Common myeloid progenitor, CD34-positive (primary cell): ENCODE measurements around the gene DDX49.

ENCODE experiments used
- CTCF ChIA-PET: fragments of 350-600 bp; sonication (Branson Sonifier 250); formaldehyde crosslinking; loops from one replicate; lab custom pipeline; 2021; ENCODE audit warnings: antibody characterized with exemption; lab: Charles Lee
- POLR2A ChIA-PET: fragments of 350-600 bp; sonication (Branson Sonifier 250); formaldehyde crosslinking; loops from one replicate; lab custom pipeline; 2021; ENCODE audit warnings: antibody characterized with exemption; lab: Charles Lee
- DNase-seq, 3 donors: peaks; one replicate each; pipeline versions ENCODE4 v3.0.0 to v3.0.0-alpha.2; 2013
- H3K27ac ChIP-seq, 2 experiments: 1 replicate in 1 of 2; 2 replicates in 1 of 2; pipeline ENCODE4 v1.7.0; 2013; ENCODE audit warnings: inconsistent platforms in 2 of 2, low read length in 2 of 2, mild to moderate bottlenecking in 2 of 2, low read depth in 1 of 2, moderate library complexity in 1 of 2; ENCODE audit not compliant: severe bottlenecking in 2 of 2, insufficient read depth in 1 of 2, poor library complexity in 1 of 2
- H3K27me3 ChIP-seq, 5 experiments: replicated peaks in 2 of 5; 1 replicate in 3 of 5; 2 replicates in 2 of 5; pipeline versions ENCODE4 v1.6.1 to v1.7.0; 2013; ENCODE audit warnings: low read length in 4 of 5, mild to moderate bottlenecking in 2 of 5, moderate library complexity in 2 of 5, inconsistent platforms in 1 of 5; ENCODE audit not compliant: insufficient read depth in 5 of 5, control insufficient read depth in 4 of 5
- H3K36me3 ChIP-seq, 4 experiments: 1 replicate in 2 of 4; 2 replicates in 2 of 4; pipeline versions ENCODE4 v1.6.1 to v1.7.0; 2013; ENCODE audit warnings: low read length in 3 of 4, control low read depth in 1 of 4, mild to moderate bottlenecking in 1 of 4; ENCODE audit not compliant: control insufficient read depth in 4 of 4, insufficient read depth in 4 of 4
- H3K4me1 ChIP-seq, 4 experiments: 1 replicate in 3 of 4; 2 replicates in 1 of 4; pipeline versions ENCODE4 v1.6.1 to v1.7.1; 2013; ENCODE audit warnings: low read length in 3 of 4, mild to moderate bottlenecking in 3 of 4, control low read depth in 1 of 4, inconsistent platforms in 1 of 4, moderate library complexity in 1 of 4; ENCODE audit not compliant: control insufficient read depth in 4 of 4, insufficient read depth in 4 of 4; ENCODE audit errors: control extremely low read depth in 1 of 4
- H3K4me3 ChIP-seq, 7 experiments: 1 replicate in 4 of 7; 2 replicates in 3 of 7; pipeline versions ENCODE4 v1.5.1 to v1.7.0; 2013; ENCODE audit warnings: mild to moderate bottlenecking in 7 of 7, low read length in 6 of 7, moderate library complexity in 6 of 7, inconsistent platforms in 2 of 7, low read depth in 2 of 7, control low read depth in 1 of 7; ENCODE audit not compliant: insufficient read depth in 4 of 7, control insufficient read depth in 1 of 7; ENCODE audit errors: extremely low read depth in 1 of 7
- H3K9me3 ChIP-seq, 5 experiments: 1 replicate in 4 of 5; 2 replicates in 1 of 5; pipeline versions ENCODE4 v1.6.1 to v1.7.1; 2013; ENCODE audit warnings: low read length in 4 of 5, mild to moderate bottlenecking in 2 of 5, inconsistent platforms in 1 of 5, low read depth in 1 of 5, moderate library complexity in 1 of 5; ENCODE audit not compliant: control insufficient read depth in 4 of 5, insufficient read depth in 2 of 5; ENCODE audit errors: control extremely low read depth in 1 of 5
- WGBS: methylation state at CpG from one replicate; pipeline ENCODE4 v1.1.5; 2013; ENCODE audit not compliant: insufficient coverage; 5-methylcytosine and 5-hydroxymethylcytosine counted together

The DDX49 gene

GRCh38 chr19:18932216-18932841 is 12.8 kb downstream of the DDX49 start:
- H3K36me3 ChIP-seq = peaks cover 0 to 16% (median 7%) of the 10 kb centered on the region in 4 experiments
- POLR2A ChIA-PET = interaction anchor here (0.6 to 2.2 kb wide), 2 partner anchors 13 to 15 kb away, joined by 3 to 4 read pairs; partner anchors contain the start of genes COPE and DDX49

GRCh38 chr19:18933297-18933696 is 13.8 kb downstream of the DDX49 start:
- Histone ChIP-seq H3K27me3 (peaks cover 0 to 20% (median 5%) of the 10 kb centered on the region in 5 experiments), H3K9me3 (no peaks in the 10 kb centered on the region), H3K27ac (no peak overlapping the region), H3K36me3 (peaks cover 0 to 7% (median 2%) of the 10 kb centered on the region in 4 experiments), H3K4me1 (peaks cover 0 to 10% (median 7%) of the 10 kb centered on the region in 4 experiments), H3K4me3 (peak overlapping the region in 1 of 7 experiments; percentile 45)
- POLR2A ChIA-PET = no interaction called here
- CTCF ChIA-PET = interaction anchor here (1.8 kb wide), 1 partner anchor 54 kb away, joined by 5 read pairs; no protein-coding TSS in a partner anchor
- 73% methylated on average over 8 of the region's 13 CpGs for WGBS
- DNase-seq = no peak

More at GRCh38 chr19:18932216-18932841, 12.8 kb downstream of the DDX49 start:
- peaks cover 0 to 10% (median 7%) of the 10 kb centered on the region in 4 experiments for H3K4me1 ChIP-seq
- H3K27me3 ChIP-seq = peaks cover 0 to 18% (median 5%) of the 10 kb centered on the region in 5 experiments
- no peak overlapping the region for H3K27ac ChIP-seq
- peak; percentile 70 to 85 (median 85) for DNase-seq
- WGBS = 5% methylated on average over 31 of the region's 37 CpGs
- H3K4me3 ChIP-seq = peak overlapping the region in 6 of 7 experiments; percentile 23 to 72 (median 54)
- H3K9me3 ChIP-seq = no peaks in the 10 kb centered on the region
- CTCF ChIA-PET = interaction anchor here (1.8 kb wide), 1 partner anchor 55 kb away, joined by 5 read pairs; no protein-coding TSS in a partner anchor

- H3K27ac ChIP-seq = no peak overlapping the region
- no CpG with 5 or more reads among the region's 3 CpGs for WGBS
- peaks cover 0 to 15% (median 15%) of the 10 kb centered on the region in 4 experiments for H3K4me1 ChIP-seq
- ChIA-PET POLR2A (no interaction called here), CTCF (interaction anchor here (1.5 kb wide), 1 partner anchor 9 kb away, joined by 5 read pairs; no protein-coding TSS in a partner anchor)
- H3K36me3 ChIP-seq = no peaks in the 10 kb centered on the region
- DNase-seq = no peak
- no peak overlapping the region for H3K4me3 ChIP-seq
- peaks cover 0 to 43% (median 14%) of the 10 kb centered on the region in 5 experiments for H3K27me3 ChIP-seq
- no peaks in the 10 kb centered on the region for H3K9me3 ChIP-seq
Observed at GRCh38 chr19:18939163-18939562, 19.6 kb downstream of the DDX49 start.

GRCh38 chr19:18939922-18940768 is 20.6 kb downstream of the DDX49 start:
- ChIA-PET POLR2A (no interaction called here), CTCF (interaction anchor here (1.5 kb wide), 1 partner anchor 8 kb away, joined by 5 read pairs; no protein-coding TSS in a partner anchor)
- no peaks in the 10 kb centered on the region for H3K36me3 ChIP-seq
- peak overlapping the region in 5 of 7 experiments; percentile 55 to 66 (median 59) for H3K4me3 ChIP-seq
- no peaks in the 10 kb centered on the region for H3K9me3 ChIP-seq
- no peak overlapping the region for H3K27ac ChIP-seq
- peaks cover 0 to 43% (median 14%) of the 10 kb centered on the region in 5 experiments for H3K27me3 ChIP-seq
- 2% methylated on average over 40 of the region's 47 CpGs for WGBS
- peaks cover 0 to 15% (median 15%) of the 10 kb centered on the region in 4 experiments for H3K4me1 ChIP-seq
- no peak for DNase-seq

GRCh38 chr19:18940769-18941627 is 21.5 kb downstream of the DDX49 start, which contains the start of gene HOMER3:
Gene HOMER3 (minus strand): TSS chr19:18941217. CDS start chr19:18938982, 2,235 bp downstream.
- Histone ChIP-seq H3K36me3 (no peaks in the 10 kb centered on the region), H3K27me3 (peaks cover 0 to 43% (median 14%) of the 10 kb centered on the region in 5 experiments), H3K9me3 (no peaks in the 10 kb centered on the region), H3K27ac (no peak within 1 kb of the TSS), H3K4me3 (peak within 1 kb of the TSS; percentile 23 to 66 (median 56)), H3K4me1 (peaks cover 0 to 15% (median 15%) of the 10 kb centered on the region in 4 experiments)
- POLR2A ChIA-PET = no interaction called here
- peak; percentile 42 to 61 (median 60) for DNase-seq
- WGBS = 2% methylated on average over 29 of the region's 81 CpGs
- CTCF ChIA-PET = no interaction called here

GRCh38 chr19:18941628-18942354 is 22.3 kb downstream of the DDX49 start:
- Histone ChIP-seq H3K27me3 (peaks cover 0 to 43% (median 14%) of the 10 kb centered on the region in 5 experiments), H3K9me3 (no peaks in the 10 kb centered on the region), H3K4me1 (peaks cover 0 to 15% (median 15%) of the 10 kb centered on the region in 4 experiments), H3K36me3 (no peaks in the 10 kb centered on the region), H3K27ac (no peak overlapping the region), H3K4me3 (peak overlapping the region in 1 of 7 experiments; percentile 45)
- CTCF ChIA-PET = no interaction called here
- POLR2A ChIA-PET = no interaction called here
- no peak for DNase-seq
- 75% methylated on average over 17 of the region's 18 CpGs for WGBS
